Ishikawa (cell line): Measurements from ENCODE around the gene C9orf40.

Source experiments
- CEBPB ChIP-seq: IDR thresholded peaks from 2 replicates; pipeline ENCODE4 v1.6.1; 2012
- CREB1 ChIP-seq: IDR thresholded peaks from 2 replicates; pipeline ENCODE4 v1.6.1; 2012; ENCODE audit warnings: low read depth
- EP300 ChIP-seq: IDR thresholded peaks from 2 replicates; pipeline ENCODE4 v1.6.1; 2012; ENCODE audit warnings: borderline replicate concordance
- FOXM1 ChIP-seq: IDR thresholded peaks from 2 replicates; pipeline ENCODE4 v1.6.1; 2012; ENCODE audit warnings: low read depth, borderline replicate concordance
- MAX ChIP-seq: IDR thresholded peaks from 2 replicates; pipeline ENCODE4 v1.6.1; 2012
- NFIC ChIP-seq: IDR thresholded peaks from 2 replicates; pipeline ENCODE4 v1.6.1; 2012
- RAD21 ChIP-seq: IDR thresholded peaks from 2 replicates; pipeline ENCODE4 v1.6.1; 2012; ENCODE audit warnings: low read depth
- REST ChIP-seq: IDR thresholded peaks from 2 replicates; pipeline ENCODE4 v1.6.1; 2012; ENCODE audit warnings: low read depth, mild to moderate bottlenecking
- TAF1 ChIP-seq: IDR thresholded peaks from 2 replicates; pipeline ENCODE4 v1.6.1; 2012; ENCODE audit warnings: low read depth, mild to moderate bottlenecking
- TCF12 ChIP-seq: IDR thresholded peaks from 2 replicates; pipeline ENCODE4 v1.6.1; 2012; ENCODE audit warnings: low read depth
- TEAD4 ChIP-seq: IDR thresholded peaks from 2 replicates; pipeline ENCODE4 v1.6.1; 2012
- USF1 ChIP-seq: IDR thresholded peaks from 2 replicates; pipeline ENCODE4 v1.6.1; 2012
- YY1 ChIP-seq: IDR thresholded peaks from 2 replicates; pipeline ENCODE4 v1.6.1; 2012; ENCODE audit warnings: low read depth
- ZBTB7A ChIP-seq: IDR thresholded peaks from 2 replicates; pipeline ENCODE4 v1.6.1; 2012; ENCODE audit warnings: low read depth

Gene C9orf40

GRCh38 chr9:74907085-74907484, 45.6 kb downstream of the C9orf40 start:
- TF ChIP-seq RAD21 (no peak), CEBPB (no peak), MAX (no peak), USF1 (no peak), TEAD4 (no peak), YY1 (no peak)

- TF ChIP-seq CEBPB (no peak), MAX (no peak), TAF1 (no peak), CREB1 (no peak), TCF12 (no peak), USF1 (no peak), NFIC (no peak), REST (no peak), EP300 (no peak), ZBTB7A (no peak), TEAD4 (no peak), RAD21 (no peak), YY1 (no peak), FOXM1 (no peak)
Observed at GRCh38 chr9:74901001-74901400, 51.7 kb downstream of the C9orf40 start.
